Smooth muscle cell (in vitro differentiated cells): ENCODE data around the gene HEG1. TPM values are rescaled to one million over a fixed set of nuclear protein-coding genes. Genes with fewer than 3 reads are reported as not detected.

Source experiments
- DNase-seq: peaks from one replicate; lab custom pipeline; 2025; ENCODE audit not compliant: unreplicated experiment; lab: John Stamatoyannopoulos, UW
- H2AFZ ChIP-seq: fragments of 200-600 bp; sonication (generic); 2 replicates; pipeline ENCODE4 v1.6.0; 2016; ENCODE audit warnings: antibody characterized with exemption, low read depth, mild to moderate bottlenecking
- H3F3A ChIP-seq: fragments of 200-600 bp; sonication (generic); 2 replicates; pipeline ENCODE4 v1.6.0; 2017; ENCODE audit warnings: antibody characterized with exemption, low read depth
- H3K27ac ChIP-seq: fragments of 200-600 bp; sonication (generic); 2 replicates; pipeline ENCODE4 v1.5.1; 2016; ENCODE audit warnings: low read depth, mild to moderate bottlenecking
- H3K27me3 ChIP-seq: fragments of 200-600 bp; sonication (generic); 2 replicates; pipeline ENCODE4 v1.6.1; 2016; ENCODE audit warnings: low read depth, mild to moderate bottlenecking
- H3K36me3 ChIP-seq: fragments of 200-600 bp; sonication (generic); 2 replicates; pipeline ENCODE4 v1.5.1; 2016; ENCODE audit warnings: low read depth
- H3K4me1 ChIP-seq: fragments of 200-600 bp; sonication (generic); 2 replicates; pipeline ENCODE4 v1.5.1; 2016; ENCODE audit warnings: low read depth
- H3K4me2 ChIP-seq: fragments of 200-600 bp; sonication (generic); 2 replicates; pipeline ENCODE4 v1.6.0; 2016; ENCODE audit warnings: mild to moderate bottlenecking
- H3K4me3 ChIP-seq: fragments of 200-600 bp; sonication (generic); 2 replicates; pipeline ENCODE4 v1.5.1; 2016; ENCODE audit warnings: mild to moderate bottlenecking
- H3K79me2 ChIP-seq: fragments of 200-600 bp; sonication (generic); 2 replicates; pipeline ENCODE4 v1.6.0; 2016; ENCODE audit warnings: low read depth, mild to moderate bottlenecking
- H3K9ac ChIP-seq: fragments of 200-600 bp; sonication (generic); 2 replicates; pipeline ENCODE4 v1.6.0; 2016; ENCODE audit warnings: low read depth
- H3K9me3 ChIP-seq: fragments of 200-600 bp; sonication (generic); replicated peaks from 2 replicates; pipeline ENCODE4 v1.5.1; 2016; ENCODE audit warnings: low read depth
- H4K20me1 ChIP-seq: fragments of 200-600 bp; sonication (generic); 2 replicates; pipeline ENCODE4 v1.6.0; 2016; ENCODE audit warnings: low read depth
- WGBS: methylation state at CpG from one replicate; pipeline ENCODE4 v1.1.7; 2016; ENCODE audit warnings: low lambda C conversion rate; 5-methylcytosine and 5-hydroxymethylcytosine counted together
- polyA plus RNA-seq: library from polyadenylated mRNA; unstranded; fragments of >200 nt; fragmentation: Nextera tagmentation; extraction: Ambion mirVana; gene quantifications from 2 replicates; pipeline ENCODE4 v1.2.1, GENCODE V29; 2016
- total RNA-seq: library from RNA; depleted of rRNA; stranded (reverse); fragments of >200 nt; gene quantifications from 2 replicates; pipeline ENCODE4 v1.2.3, GENCODE V29; 2014
- TF ChIP-seq, protein P1 (sequence below): fragments of 200-600 bp; sonication (generic); IDR thresholded peaks from 2 replicates; pipeline ENCODE4 v1.5.1; 2017; ENCODE audit warnings: borderline replicate concordance, mild to moderate bottlenecking, antibody characterized with exemption; ENCODE audit not compliant: insufficient read depth, poor library complexity, severe bottlenecking

The HEG1 gene
- total and polyA plus RNA-seq, 2 experiments from 2014 or later, result 28.0 to 50.3 TPM

DNA sequence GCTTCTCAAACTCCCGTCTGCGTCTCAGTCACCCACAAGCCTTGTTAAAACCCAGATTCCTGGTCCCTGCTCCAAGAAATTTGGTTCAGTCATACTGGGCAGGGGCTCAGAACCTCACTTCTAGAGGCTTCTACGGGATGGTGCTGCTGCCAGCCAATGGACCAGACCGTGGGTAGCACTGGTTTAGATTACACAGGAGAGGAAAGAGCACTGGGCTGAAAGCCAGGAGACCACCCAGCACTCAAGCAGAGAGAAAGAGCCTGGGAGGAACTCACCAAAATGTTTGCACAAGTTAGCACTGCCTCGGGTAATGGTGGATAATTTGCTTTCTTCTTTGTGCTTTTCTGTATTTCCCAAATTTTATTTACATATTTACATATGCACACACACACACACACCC, 74.3 kb downstream of the HEG1 start:
- Histone ChIP-seq H3K9ac (no peak overlapping the region), H3K4me1 (no peaks in the 10 kb centered on the region), H3K79me2 (no peaks in the 10 kb centered on the region), H3K9me3 (no peaks in the 10 kb centered on the region), H2AFZ (no peak overlapping the region), H3F3A (no peaks in the 10 kb centered on the region), H3K4me3 (no peak overlapping the region), H3K4me2 (no peak overlapping the region), H3K27ac (no peak overlapping the region), H3K27me3 (no peaks in the 10 kb centered on the region), H3K36me3 (no peaks in the 10 kb centered on the region), H4K20me1 (no peaks in the 10 kb centered on the region)
- TF ChIP-seq, protein P1, sequence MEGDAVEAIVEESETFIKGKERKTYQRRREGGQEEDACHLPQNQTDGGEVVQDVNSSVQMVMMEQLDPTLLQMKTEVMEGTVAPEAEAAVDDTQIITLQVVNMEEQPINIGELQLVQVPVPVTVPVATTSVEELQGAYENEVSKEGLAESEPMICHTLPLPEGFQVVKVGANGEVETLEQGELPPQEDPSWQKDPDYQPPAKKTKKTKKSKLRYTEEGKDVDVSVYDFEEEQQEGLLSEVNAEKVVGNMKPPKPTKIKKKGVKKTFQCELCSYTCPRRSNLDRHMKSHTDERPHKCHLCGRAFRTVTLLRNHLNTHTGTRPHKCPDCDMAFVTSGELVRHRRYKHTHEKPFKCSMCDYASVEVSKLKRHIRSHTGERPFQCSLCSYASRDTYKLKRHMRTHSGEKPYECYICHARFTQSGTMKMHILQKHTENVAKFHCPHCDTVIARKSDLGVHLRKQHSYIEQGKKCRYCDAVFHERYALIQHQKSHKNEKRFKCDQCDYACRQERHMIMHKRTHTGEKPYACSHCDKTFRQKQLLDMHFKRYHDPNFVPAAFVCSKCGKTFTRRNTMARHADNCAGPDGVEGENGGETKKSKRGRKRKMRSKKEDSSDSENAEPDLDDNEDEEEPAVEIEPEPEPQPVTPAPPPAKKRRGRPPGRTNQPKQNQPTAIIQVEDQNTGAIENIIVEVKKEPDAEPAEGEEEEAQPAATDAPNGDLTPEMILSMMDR, result no peak
- no peak for DNase-seq
- WGBS, result 63% methylated on average over 5 of the region's 5 CpGs

DNA sequence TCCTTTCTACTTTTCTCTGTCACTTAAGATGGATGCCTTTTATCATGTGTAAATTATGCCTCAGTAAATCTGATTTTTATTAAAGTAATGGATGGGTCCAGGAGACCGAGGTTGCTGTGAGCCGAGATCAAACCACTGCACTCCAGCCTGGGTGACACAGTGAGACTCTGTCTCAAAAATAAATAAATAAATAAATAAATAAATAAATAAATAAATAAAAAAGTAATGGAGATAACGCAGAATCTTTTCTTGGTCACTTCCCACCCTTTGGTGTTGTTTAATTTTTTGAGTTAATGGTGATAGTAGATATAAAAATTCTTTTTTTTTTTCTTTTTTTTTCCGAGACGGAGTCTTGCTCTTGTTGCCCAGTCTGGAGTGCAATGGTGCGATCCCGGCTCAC, 77.2 kb downstream of the HEG1 start:
- WGBS, result 98% methylated on average over 7 of the region's 7 CpGs
- Histone ChIP-seq H4K20me1 (no peaks in the 10 kb centered on the region), H3F3A (no peaks in the 10 kb centered on the region), H3K79me2 (no peaks in the 10 kb centered on the region), H3K36me3 (peaks cover 2% of the 10 kb centered on the region), H3K4me3 (no peak overlapping the region), H3K9ac (no peak overlapping the region), H3K27me3 (no peaks in the 10 kb centered on the region), H3K27ac (no peak overlapping the region), H2AFZ (no peak overlapping the region), H3K4me2 (no peak overlapping the region), H3K4me1 (no peaks in the 10 kb centered on the region), H3K9me3 (no peaks in the 10 kb centered on the region)
- TF ChIP-seq, protein P1, result no peak
- DNase-seq, result no peak

DNA sequence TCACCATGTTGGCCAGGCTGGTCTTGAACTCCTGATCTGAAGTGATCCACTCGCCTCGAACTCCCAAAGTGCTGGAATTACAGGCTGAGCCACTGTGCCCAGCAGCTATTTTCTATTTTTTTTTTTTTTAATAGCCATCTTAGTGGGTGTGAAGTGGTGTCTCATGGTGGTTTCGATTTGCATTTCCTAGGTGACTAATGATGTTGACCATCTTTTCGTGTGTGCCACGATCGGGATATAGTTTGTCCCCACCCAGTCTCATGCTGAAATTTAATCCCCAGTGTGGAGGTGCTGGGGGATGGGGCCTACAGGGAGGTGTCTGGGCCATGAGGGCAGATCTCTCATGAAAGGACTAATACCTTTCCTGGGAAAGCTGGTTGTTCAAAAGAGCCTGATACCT, 79.4 kb downstream of the HEG1 start:
- Histone ChIP-seq H3K4me1 (no peaks in the 10 kb centered on the region), H3K36me3 (peaks cover 10% of the 10 kb centered on the region), H2AFZ (no peak overlapping the region), H3K79me2 (no peaks in the 10 kb centered on the region), H3K27ac (no peak overlapping the region), H3K4me3 (no peak overlapping the region), H3K27me3 (no peaks in the 10 kb centered on the region), H3K4me2 (no peak overlapping the region), H3K9ac (no peak overlapping the region), H4K20me1 (no peaks in the 10 kb centered on the region), H3K9me3 (no peaks in the 10 kb centered on the region), H3F3A (no peaks in the 10 kb centered on the region)
- TF ChIP-seq, protein P1, result no peak
- WGBS, result 94% methylated on average over 6 of the region's 6 CpGs
- no peak for DNase-seq

DNA sequence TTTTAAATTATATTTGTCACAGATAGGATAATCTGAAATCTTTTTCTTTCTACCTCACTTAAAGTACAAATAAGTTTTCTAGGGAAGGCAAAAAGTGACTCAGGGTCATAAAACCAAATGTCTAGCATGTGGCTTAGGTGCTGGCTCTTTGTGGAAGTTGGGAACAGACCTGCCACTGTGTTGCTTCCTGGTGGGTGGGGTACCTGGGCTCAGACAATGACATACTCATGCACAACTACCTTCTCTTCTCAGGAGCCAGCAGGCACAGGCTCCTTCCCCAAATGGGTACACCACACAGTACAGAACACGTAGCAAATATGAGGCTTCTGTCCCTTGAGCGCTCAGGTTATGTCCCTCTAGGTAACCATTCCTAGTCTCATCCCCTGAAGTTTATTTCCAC, 81.1 kb downstream of the HEG1 start:
- H4K20me1 ChIP-seq, result no peaks in the 10 kb centered on the region
- H3K27me3 ChIP-seq, result no peaks in the 10 kb centered on the region
- TF ChIP-seq, protein P1, result no peak
- no peak overlapping the region for H2AFZ ChIP-seq
- no peak for DNase-seq
- no peak overlapping the region for H3K9ac ChIP-seq
- H3K9me3 ChIP-seq, result no peaks in the 10 kb centered on the region
- H3K36me3 ChIP-seq, result peaks cover 18% of the 10 kb centered on the region
- no peaks in the 10 kb centered on the region for H3F3A ChIP-seq
- peak overlapping the region; percentile 24 for H3K27ac ChIP-seq
- H3K79me2 ChIP-seq, result no peaks in the 10 kb centered on the region
- WGBS, result 90% methylated on average over 2 of the region's 2 CpGs
- H3K4me3 ChIP-seq, result no peak overlapping the region
- H3K4me2 ChIP-seq, result no peak overlapping the region
- no peaks in the 10 kb centered on the region for H3K4me1 ChIP-seq
